GM23248 (cell line): ENCODE data around the gene CYP2A6.
"Not testable (repeated sequence)": the region's sequence is repeated elsewhere in the genome, so short reads cannot be mapped to it uniquely, and the experiment has no call there.

Experiments used
- EZH2 ChIP-seq: fragments of 200-600 bp; sonication (generic); IDR thresholded peaks from 2 replicates; pipeline ENCODE4 v1.6.1; 2018; ENCODE audit warnings: antibody characterized with exemption, mild to moderate bottlenecking; ENCODE audit not compliant: insufficient read depth, poor library complexity, severe bottlenecking
- EZH2phosphoT487 ChIP-seq: fragments of 200-600 bp; sonication (generic); IDR thresholded peaks from 2 replicates; pipeline ENCODE4 v1.6.1; 2018; ENCODE audit warnings: antibody characterized with exemption, moderate library complexity, mild to moderate bottlenecking, low read depth; ENCODE audit not compliant: insufficient read depth

DNA sequence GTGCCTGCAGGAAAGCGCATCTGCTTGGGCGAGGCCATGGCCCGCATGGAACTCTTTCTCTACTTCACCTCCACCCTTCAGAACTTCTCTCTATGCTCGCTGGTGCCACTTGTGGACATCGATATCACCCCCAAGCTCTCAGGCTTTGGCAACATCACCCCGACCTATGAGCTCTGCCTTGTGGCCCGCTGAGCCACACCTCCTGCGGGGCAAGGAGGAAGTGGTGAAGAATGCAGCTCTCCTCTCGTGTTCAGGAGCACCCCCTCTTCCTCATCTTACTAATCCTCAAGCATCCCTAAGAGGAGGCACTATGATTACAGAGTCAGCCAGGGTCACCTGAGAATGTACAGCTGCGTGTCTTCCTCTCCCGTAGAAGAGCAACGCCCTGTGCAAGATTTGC, 49.7 kb upstream of the CYP2A6 start:
- TF ChIP-seq EZH2, EZH2phosphoT487: not testable (repeated sequence)
